Fibroblast of the aortic adventitia (primary cell): ENCODE results near the gene SLC25A18. TPM values are rescaled to one million over a fixed set of nuclear protein-coding genes. Genes with fewer than 3 reads are reported as not detected.

ENCODE experiments used
- DNase-seq: peaks from one replicate; pipeline ENCODE4 v3.0.0-alpha.2; 2010; ENCODE audit warnings: low read depth
- H3K4me3 ChIP-seq: 2 replicates; pipeline ENCODE4 v1.5.1; 2011; ENCODE audit warnings: low read depth, mild to moderate bottlenecking, control low read depth, low read length, moderate library complexity
- CTCF ChIP-seq: IDR thresholded peaks from 2 replicates; pipeline ENCODE4 v1.5.1; 2011; ENCODE audit warnings: mild to moderate bottlenecking, low read length, control low read depth, inconsistent platforms; ENCODE audit not compliant: insufficient read depth
- total RNA-seq: library from RNA; depleted of rRNA; stranded (reverse); fragments of >200 nt; gene quantifications from 2 replicates; pipeline ENCODE4 v1.2.3, GENCODE V29; 2012; ENCODE audit warnings: low replicate concordance

The SLC25A18 gene
- total RNA-seq, 1 donor = not detected

- TF ChIP-seq CTCF = no peak
- H3K4me3 ChIP-seq = no peak overlapping the region
- no peak for DNase-seq
Measured at GRCh38 chr22:17598318-17598717, 35.0 kb downstream of the SLC25A18 start.

DNA sequence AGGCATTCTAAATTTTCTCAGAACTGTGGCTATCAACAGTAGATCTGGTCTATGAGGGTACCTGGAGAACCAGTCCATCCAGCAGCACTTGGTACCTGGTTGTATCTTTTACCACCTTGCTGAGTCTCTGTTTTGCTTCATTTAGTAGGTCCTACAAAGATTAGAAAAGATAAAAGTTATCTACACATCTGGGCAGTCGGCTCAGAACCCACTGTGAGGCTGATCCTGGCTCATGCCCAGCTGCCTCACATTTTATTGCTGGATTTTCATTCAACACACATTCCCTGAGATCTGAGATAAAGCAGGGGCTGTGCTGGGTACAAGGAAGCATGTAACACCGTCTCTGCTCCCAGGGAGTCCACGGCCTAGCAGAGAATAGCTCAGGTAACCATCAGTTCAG lies 37.7 kb downstream of the SLC25A18 start:
- H3K4me3 ChIP-seq = no peak overlapping the region
- TF ChIP-seq CTCF = no peak
- no peak for DNase-seq

GRCh38 chr22:17603668-17604067 lies 40.4 kb downstream of the SLC25A18 start:
- DNase-seq = no peak
- TF ChIP-seq CTCF = no peak
- H3K4me3 ChIP-seq = no peak overlapping the region

GRCh38 chr22:17606496-17606895 lies 43.2 kb downstream of the SLC25A18 start:
- peak; percentile 58 for DNase-seq
- TF ChIP-seq CTCF = no peak
- H3K4me3 ChIP-seq = no peak overlapping the region

- TF ChIP-seq CTCF = no peak
- DNase-seq = no peak
- H3K4me3 ChIP-seq = no peak overlapping the region
Measured at GRCh38 chr22:17607891-17608521, 44.7 kb downstream of the SLC25A18 start.

DNA sequence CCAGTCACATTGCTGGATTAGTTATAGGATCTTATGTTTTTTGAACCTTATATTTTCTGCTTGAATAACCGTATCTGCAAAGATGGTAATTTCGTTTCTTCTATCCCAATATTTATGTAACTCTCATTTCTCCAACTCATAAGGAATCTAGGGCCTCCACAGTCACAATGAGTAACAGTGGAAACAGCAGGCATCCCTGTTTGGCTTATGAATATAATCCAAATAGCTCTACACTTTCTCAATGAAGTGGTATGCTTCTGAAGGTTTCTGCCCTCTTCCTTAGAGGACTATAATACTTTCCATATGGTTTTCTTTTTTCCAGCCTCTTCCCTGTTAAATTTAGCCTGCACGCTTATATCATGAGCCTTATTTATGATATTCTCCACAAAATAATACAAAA lies 48.8 kb downstream of the SLC25A18 start:
- no peak for DNase-seq
- H3K4me3 ChIP-seq = no peak overlapping the region
- no peak for TF ChIP-seq CTCF

- no peak for DNase-seq
- H3K4me3 ChIP-seq = no peak overlapping the region
- no peak for TF ChIP-seq CTCF
Measured at GRCh38 chr22:17613280-17613679, 50.0 kb downstream of the SLC25A18 start.
